Right hindlimb (tissue), 1 donor: ENCODE data around the gene CTNND2.
A peak's percentile ranks its signal among the peaks of the same experiment; 100 is the strongest.
"Not testable (repeated sequence)": the region's sequence is repeated elsewhere in the genome, so short reads cannot be mapped to it uniquely, and the experiment has no call there.

Source experiments
- DNase-seq: peaks from one replicate; pipeline ENCODE4 v3.0.0-alpha.2; 2018

The CTNND2 gene

GRCh38 chr5:11857391-11857790 lies 46.9 kb downstream of the CTNND2 start:
- DNase-seq = no peak

- no peak for DNase-seq
Measured at GRCh38 chr5:11854936-11855335, 49.3 kb downstream of the CTNND2 start.

- DNase-seq = no peak
Measured at GRCh38 chr5:11853796-11854195, 50.5 kb downstream of the CTNND2 start.

GRCh38 chr5:11853140-11853539 lies 51.1 kb downstream of the CTNND2 start:
- DNase-seq = no peak

- DNase-seq = no peak
Measured at GRCh38 chr5:11852717-11853087, 51.5 kb downstream of the CTNND2 start.

GRCh38 chr5:11851965-11852716 lies 52.1 kb downstream of the CTNND2 start:
- DNase-seq = no peak

GRCh38 chr5:11851416-11851815 lies 52.8 kb downstream of the CTNND2 start:
- DNase-seq = no peak

GRCh38 chr5:11828566-11828965 lies 75.7 kb downstream of the CTNND2 start:
- not testable (repeated sequence) for DNase-seq

- DNase-seq = no peak
Measured at GRCh38 chr5:11822598-11822997, 81.6 kb downstream of the CTNND2 start.

- DNase-seq = no peak
Measured at GRCh38 chr5:11815916-11816315, 88.3 kb downstream of the CTNND2 start.

- DNase-seq = no peak
Measured at GRCh38 chr5:11815481-11815880, 88.8 kb downstream of the CTNND2 start.

- DNase-seq = peak; percentile 30
Measured at GRCh38 chr5:11814373-11814772, 89.9 kb downstream of the CTNND2 start.

GRCh38 chr5:11809407-11809806 lies 94.8 kb downstream of the CTNND2 start:
- no peak for DNase-seq

- DNase-seq = no peak
Measured at GRCh38 chr5:11803436-11803835, 100.8 kb downstream of the CTNND2 start.

GRCh38 chr5:11801061-11801460 lies 103.2 kb downstream of the CTNND2 start:
- no peak for DNase-seq

GRCh38 chr5:11797132-11797531 lies 107.1 kb downstream of the CTNND2 start:
- no peak for DNase-seq

GRCh38 chr5:11793396-11793795 lies 110.8 kb downstream of the CTNND2 start:
- no peak for DNase-seq

- DNase-seq = no peak
Measured at GRCh38 chr5:11792621-11793020, 111.6 kb downstream of the CTNND2 start.

GRCh38 chr5:11791792-11792191 lies 112.5 kb downstream of the CTNND2 start:
- no peak for DNase-seq

GRCh38 chr5:11790201-11790600 lies 114.0 kb downstream of the CTNND2 start:
- DNase-seq = no peak

- no peak for DNase-seq
Measured at GRCh38 chr5:11785771-11786352, 118.4 kb downstream of the CTNND2 start.

GRCh38 chr5:11780641-11781345 lies 123.5 kb downstream of the CTNND2 start:
- DNase-seq = no peak

GRCh38 chr5:11777096-11777495 lies 127.2 kb downstream of the CTNND2 start:
- DNase-seq = no peak

- DNase-seq = no peak
Measured at GRCh38 chr5:11770310-11770709, 133.9 kb downstream of the CTNND2 start.
